Measurements from ENCODE around the gene SEMA5B.

DNA sequence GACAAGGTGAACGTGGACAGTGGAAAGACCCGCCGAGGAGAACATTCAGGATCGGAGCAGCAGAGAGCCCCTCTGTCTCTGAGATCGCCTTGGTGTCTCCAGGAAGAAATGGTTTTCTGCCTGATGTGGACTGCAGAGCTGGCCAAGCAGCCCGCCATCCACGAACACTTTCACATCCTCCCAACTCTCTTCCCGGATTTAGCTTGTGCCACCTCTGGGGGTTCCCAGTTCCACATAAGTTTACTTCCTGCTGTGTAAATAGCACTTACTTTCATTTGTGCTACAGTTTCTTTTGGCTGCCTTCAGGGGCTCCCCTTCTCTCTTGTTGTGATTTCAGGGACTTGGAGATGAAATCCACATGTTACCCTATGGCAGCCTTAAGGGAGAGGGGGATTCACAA lies 48.4 kb downstream of the SEMA5B start:
- TF ChIP-seq L3MBTL2 (conservative IDR thresholded peaks at IDR 0.05): no peak
- TF ChIP-seq ARNT (IDR thresholded peaks at IDR 0.05): no peak
- no peak for TF ChIP-seq TARDBP (IDR thresholded peaks at IDR 0.05)
- no peak for TF ChIP-seq FOXM1 (IDR thresholded peaks at IDR 0.05; ENCODE audit: borderline replicate concordance)
- TF ChIP-seq, protein P1, sequence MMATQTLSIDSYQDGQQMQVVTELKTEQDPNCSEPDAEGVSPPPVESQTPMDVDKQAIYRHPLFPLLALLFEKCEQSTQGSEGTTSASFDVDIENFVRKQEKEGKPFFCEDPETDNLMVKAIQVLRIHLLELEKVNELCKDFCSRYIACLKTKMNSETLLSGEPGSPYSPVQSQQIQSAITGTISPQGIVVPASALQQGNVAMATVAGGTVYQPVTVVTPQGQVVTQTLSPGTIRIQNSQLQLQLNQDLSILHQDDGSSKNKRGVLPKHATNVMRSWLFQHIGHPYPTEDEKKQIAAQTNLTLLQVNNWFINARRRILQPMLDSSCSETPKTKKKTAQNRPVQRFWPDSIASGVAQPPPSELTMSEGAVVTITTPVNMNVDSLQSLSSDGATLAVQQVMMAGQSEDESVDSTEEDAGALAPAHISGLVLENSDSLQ (IDR thresholded peaks at IDR 0.05): no peak
- no peak for TF ChIP-seq FOXA1 (IDR thresholded peaks at IDR 0.05)
- TF ChIP-seq SP1 (IDR thresholded peaks at IDR 0.05): no peak
- TF ChIP-seq FOXK2 (IDR thresholded peaks at IDR 0.05): no peak
- no peak for TF ChIP-seq ZNF384 (IDR thresholded peaks at IDR 0.05)
- no peak for TF ChIP-seq SUZ12 (IDR thresholded peaks at IDR 0.05)
- TF ChIP-seq HDGF (IDR thresholded peaks at IDR 0.05; ENCODE audit: borderline replicate concordance): no peak
- no peak for TF ChIP-seq BHLHE40 (IDR thresholded peaks at IDR 0.05; ENCODE audit: borderline replicate concordance)
- no peak for TF ChIP-seq LEF1 (IDR thresholded peaks at IDR 0.05; ENCODE audit: borderline replicate concordance)

All from HEK293T (cell line).